Thoracic aorta (tissue), 2 donors: ENCODE results near the gene SLC43A3. TPM values are rescaled to one million over a fixed set of nuclear protein-coding genes. Genes with fewer than 3 reads are reported as not detected.

Experiments used
- ATAC-seq: fragments of 150-250 bp; one replicate; pipeline ENCODE4 v1.8.0; 2017; ENCODE audit warnings: low read depth; ENCODE audit not compliant: insufficient number of reproducible peaks, low FRiP score
- DNase-seq: peaks from one replicate; pipeline ENCODE4 v3.0.0-alpha.2; 2020; ENCODE audit warnings: low spot score
- H3K27ac ChIP-seq, 2 donors: fragments of 200-600 bp; sonication (generic); 1 replicate in 1 of 2; 2 replicates in 1 of 2; pipeline ENCODE4 v1.5.1; 2016; ENCODE audit warnings: mild to moderate bottlenecking in 2 of 2, moderate library complexity in 2 of 2
- H3K27me3 ChIP-seq: fragments of 200-600 bp; sonication (generic); replicated peaks from 2 replicates; pipeline ENCODE4 v1.6.0; 2016; ENCODE audit warnings: mild to moderate bottlenecking; ENCODE audit not compliant: insufficient read depth
- H3K36me3 ChIP-seq: fragments of 200-600 bp; sonication (generic); one replicate; pipeline ENCODE4 v1.5.1; 2016
- H3K4me1 ChIP-seq, 2 donors: fragments of 200-600 bp; sonication (generic); 1 replicate in 1 of 2; 2 replicates in 1 of 2; pipeline versions ENCODE4 v1.5.1 to v1.6.0; 2016; ENCODE audit warnings: low read depth in 2 of 2, mild to moderate bottlenecking in 1 of 2; ENCODE audit not compliant: control insufficient read depth in 1 of 2
- H3K4me3 ChIP-seq: fragments of 200-600 bp; sonication (generic); 2 replicates; pipeline ENCODE4 v1.5.1; 2016; ENCODE audit warnings: mild to moderate bottlenecking
- H3K9me3 ChIP-seq: fragments of 200-600 bp; sonication (generic); 2 replicates; pipeline ENCODE4 v1.5.1; 2016
- CTCF ChIP-seq: fragments of 200-600 bp; sonication (generic); IDR thresholded peaks from one replicate; pipeline ENCODE4 v1.5.1; 2019; ENCODE audit warnings: antibody characterized with exemption
- total RNA-seq, 2 donors: library from RNA; depleted of rRNA; stranded (reverse); fragments of >200 nt; gene quantifications; one replicate each; pipeline versions ENCODE4 v1.1.0 to v1.2.3, GENCODE V29; 2016

Gene SLC43A3
- total RNA-seq, 2 donors from 2014 or later, result 76.0 to 92.3 TPM

GRCh38 chr11:57378186-57378585 is 48.7 kb downstream of the SLC43A3 start:
- no peaks in the 10 kb centered on the region for H3K36me3 ChIP-seq
- no peak overlapping the region for H3K27ac ChIP-seq
- no peak for DNase-seq
- H3K9me3 ChIP-seq, result no peaks in the 10 kb centered on the region
- TF ChIP-seq CTCF, result no peak
- H3K27me3 ChIP-seq, result no peaks in the 10 kb centered on the region
- no peaks in the 10 kb centered on the region for H3K4me1 ChIP-seq
- ATAC-seq, result no peak
- no peak overlapping the region for H3K4me3 ChIP-seq

- DNase-seq, result no peak
- Histone ChIP-seq H3K27me3 (no peaks in the 10 kb centered on the region), H3K27ac (no peak overlapping the region), H3K9me3 (no peaks in the 10 kb centered on the region), H3K4me3 (no peak overlapping the region), H3K36me3 (no peaks in the 10 kb centered on the region), H3K4me1 (no peaks in the 10 kb centered on the region)
- TF ChIP-seq CTCF, result no peak
- ATAC-seq, result no peak
These were observed 49.8 kb downstream of the SLC43A3 start for GRCh38 chr11:57377107-57377506.

GRCh38 chr11:57376095-57377090 is 50.5 kb downstream of the SLC43A3 start:
- H3K36me3 ChIP-seq, result no peaks in the 10 kb centered on the region
- ATAC-seq (no peak), DNase-seq (no peak)
- H3K9me3 ChIP-seq, result no peaks in the 10 kb centered on the region
- H3K27me3 ChIP-seq, result no peaks in the 10 kb centered on the region
- H3K4me1 ChIP-seq, result no peaks in the 10 kb centered on the region
- H3K27ac ChIP-seq, result no peak overlapping the region
- TF ChIP-seq CTCF, result no peak
- H3K4me3 ChIP-seq, result no peak overlapping the region

GRCh38 chr11:57375490-57375889 is 51.4 kb downstream of the SLC43A3 start:
- no peaks in the 10 kb centered on the region for H3K4me1 ChIP-seq
- H3K36me3 ChIP-seq, result no peaks in the 10 kb centered on the region
- TF ChIP-seq CTCF, result no peak
- no peaks in the 10 kb centered on the region for H3K27me3 ChIP-seq
- no peak for ATAC-seq
- DNase-seq, result no peak
- no peaks in the 10 kb centered on the region for H3K9me3 ChIP-seq
- H3K4me3 ChIP-seq, result no peak overlapping the region
- H3K27ac ChIP-seq, result no peak overlapping the region

- TF ChIP-seq CTCF, result no peak
- Histone ChIP-seq H3K27ac (no peak overlapping the region), H3K4me1 (no peaks in the 10 kb centered on the region), H3K9me3 (no peaks in the 10 kb centered on the region), H3K4me3 (no peak overlapping the region), H3K27me3 (no peaks in the 10 kb centered on the region), H3K36me3 (no peaks in the 10 kb centered on the region)
- DNase-seq (no peak), ATAC-seq (no peak)
These were observed 52.0 kb downstream of the SLC43A3 start for GRCh38 chr11:57374966-57375365.
